ENCODE measurements around the gene TBC1D22B. TPM values are rescaled to one million over a fixed set of nuclear protein-coding genes. Genes with fewer than 3 reads are reported as not detected.
"Not testable (repeated sequence)": the region's sequence is repeated elsewhere in the genome, so short reads cannot be mapped to it uniquely, and the experiment has no call there.

TBC1D22B gene
- total and polyA plus RNA-seq, 5 donors from 2014 or later: 8.2 to 13.3 (median 9.1) TPM

- H3K4me3 ChIP-seq (ENCODE audit: low read depth, low read length); H3K9me3 ChIP-seq (ENCODE audit: control insufficient read depth in 2 of 2, low read length in 2 of 2); H3K27ac ChIP-seq (ENCODE audit: insufficient read depth, low read length, poor library complexity, severe bottlenecking); H3K27ac Mint-ChIP-seq; H3K9me3 Mint-ChIP-seq; DNase-seq; H3K4me1 Mint-ChIP-seq; H3K27me3 ChIP-seq (ENCODE audit: control insufficient read depth, insufficient read depth, low read length); H3K4me1 ChIP-seq (ENCODE audit: control insufficient read depth, insufficient read depth, low read length, poor library complexity, severe bottlenecking); H3K4me3 Mint-ChIP-seq; H3K36me3 Mint-ChIP-seq; ATAC-seq (ENCODE audit: low read depth in 2 of 2); H3K36me3 ChIP-seq (ENCODE audit: control insufficient read depth, insufficient read depth, low read length): not testable (repeated sequence)
- H3K27me3 Mint-ChIP-seq: peaks cover 16% of the 10 kb centered on the region
Measured at GRCh38 chr6:37345804-37346203, 88.2 kb downstream of the TBC1D22B start.

GRCh38 chr6:37347177-37347576 is 89.6 kb downstream of the TBC1D22B start:
- Mint-ChIP-seq H3K4me1 (no peaks in the 10 kb centered on the region), H3K27ac (no peak overlapping the region), H3K27me3 (peaks cover 16% of the 10 kb centered on the region), H3K4me3 (no peak overlapping the region), H3K36me3 (no peaks in the 10 kb centered on the region), H3K9me3 (no peaks in the 10 kb centered on the region)
- Histone ChIP-seq H3K9me3 (ENCODE audit: control insufficient read depth in 2 of 2, low read length in 2 of 2) (no peaks in the 10 kb centered on the region), H3K4me3 (ENCODE audit: low read depth, low read length) (no peak overlapping the region), H3K27ac (ENCODE audit: insufficient read depth, low read length, poor library complexity, severe bottlenecking) (no peak overlapping the region), H3K36me3 (ENCODE audit: control insufficient read depth, insufficient read depth, low read length) (no peaks in the 10 kb centered on the region), H3K4me1 (ENCODE audit: control insufficient read depth, insufficient read depth, low read length, poor library complexity, severe bottlenecking) (no peaks in the 10 kb centered on the region), H3K27me3 (ENCODE audit: control insufficient read depth, insufficient read depth, low read length) (peaks cover 6% of the 10 kb centered on the region)
- no peak for ATAC-seq (ENCODE audit: low read depth in 2 of 2)
- no peak for DNase-seq

GRCh38 chr6:37347670-37348111 is 90.1 kb downstream of the TBC1D22B start:
- H3K27me3 ChIP-seq (ENCODE audit: control insufficient read depth, insufficient read depth, low read length): peaks cover 6% of the 10 kb centered on the region
- H3K9me3 Mint-ChIP-seq: no peaks in the 10 kb centered on the region
- no peak overlapping the region for H3K27ac ChIP-seq (ENCODE audit: insufficient read depth, low read length, poor library complexity, severe bottlenecking)
- H3K27ac Mint-ChIP-seq: no peak overlapping the region
- peaks cover 19% of the 10 kb centered on the region for H3K27me3 Mint-ChIP-seq
- H3K9me3 ChIP-seq (ENCODE audit: control insufficient read depth in 2 of 2, low read length in 2 of 2): no peaks in the 10 kb centered on the region
- no peaks in the 10 kb centered on the region for H3K36me3 Mint-ChIP-seq
- no peaks in the 10 kb centered on the region for H3K4me1 ChIP-seq (ENCODE audit: control insufficient read depth, insufficient read depth, low read length, poor library complexity, severe bottlenecking)
- no peak for DNase-seq
- H3K4me1 Mint-ChIP-seq: no peaks in the 10 kb centered on the region
- no peak overlapping the region for H3K4me3 Mint-ChIP-seq
- ATAC-seq (ENCODE audit: low read depth in 2 of 2): no peak
- no peaks in the 10 kb centered on the region for H3K36me3 ChIP-seq (ENCODE audit: control insufficient read depth, insufficient read depth, low read length)
- H3K4me3 ChIP-seq (ENCODE audit: low read depth, low read length): no peak overlapping the region

- Histone ChIP-seq H3K4me1 (ENCODE audit: control insufficient read depth, insufficient read depth, low read length, poor library complexity, severe bottlenecking) (peaks cover 14% of the 10 kb centered on the region), H3K27ac (ENCODE audit: insufficient read depth, low read length, poor library complexity, severe bottlenecking) (no peak overlapping the region), H3K27me3 (ENCODE audit: control insufficient read depth, insufficient read depth, low read length) (no peaks in the 10 kb centered on the region), H3K4me3 (ENCODE audit: low read depth, low read length) (no peak overlapping the region), H3K9me3 (ENCODE audit: control insufficient read depth in 2 of 2, low read length in 2 of 2) (no peaks in the 10 kb centered on the region), H3K36me3 (ENCODE audit: control insufficient read depth, insufficient read depth, low read length) (no peaks in the 10 kb centered on the region)
- ATAC-seq (ENCODE audit: low read depth in 2 of 2) (no peak), DNase-seq (no peak)
- H3K4me3 Mint-ChIP-seq: peak overlapping the region in 1 of 4 donors; percentile 70
- peaks cover 8 to 22% (median 18%) of the 10 kb centered on the region in 4 donors for H3K4me1 Mint-ChIP-seq
- H3K9me3 Mint-ChIP-seq: no peaks in the 10 kb centered on the region
- H3K36me3 Mint-ChIP-seq: no peaks in the 10 kb centered on the region
- peaks cover 28% of the 10 kb centered on the region for H3K27me3 Mint-ChIP-seq
- no peak overlapping the region for H3K27ac Mint-ChIP-seq
Measured at GRCh38 chr6:37351027-37351426, 93.5 kb downstream of the TBC1D22B start.

GRCh38 chr6:37352384-37352783 is 94.8 kb downstream of the TBC1D22B start:
- H3K27ac Mint-ChIP-seq: no peak overlapping the region
- H3K4me3 Mint-ChIP-seq: peak overlapping the region in 3 of 4 donors; percentile 56 to 96 (median 81)
- no peak overlapping the region for H3K27ac ChIP-seq (ENCODE audit: insufficient read depth, low read length, poor library complexity, severe bottlenecking)
- H3K27me3 Mint-ChIP-seq: peaks cover 20% of the 10 kb centered on the region
- no peak overlapping the region for H3K4me3 ChIP-seq (ENCODE audit: low read depth, low read length)
- H3K36me3 Mint-ChIP-seq: no peaks in the 10 kb centered on the region
- peaks cover 14% of the 10 kb centered on the region for H3K4me1 ChIP-seq (ENCODE audit: control insufficient read depth, insufficient read depth, low read length, poor library complexity, severe bottlenecking)
- H3K9me3 Mint-ChIP-seq: no peaks in the 10 kb centered on the region
- H3K36me3 ChIP-seq (ENCODE audit: control insufficient read depth, insufficient read depth, low read length): no peaks in the 10 kb centered on the region
- H3K27me3 ChIP-seq (ENCODE audit: control insufficient read depth, insufficient read depth, low read length): no peaks in the 10 kb centered on the region
- no peaks in the 10 kb centered on the region for H3K9me3 ChIP-seq (ENCODE audit: control insufficient read depth in 2 of 2, low read length in 2 of 2)
- no peak for ATAC-seq (ENCODE audit: low read depth in 2 of 2)
- no peak for DNase-seq
- peaks cover 8 to 35% (median 25%) of the 10 kb centered on the region in 4 donors for H3K4me1 Mint-ChIP-seq

GRCh38 chr6:37353761-37354525 is 96.4 kb downstream of the TBC1D22B start, which contains the start of gene RNF8:
Gene RNF8, plus strand, starts transcription at chr6:37353983. Its CDS starts 182 bp downstream, at chr6:37354165.
- peak; percentile 89 to 94 for ATAC-seq (ENCODE audit: low read depth in 2 of 2)
- peak within 1 kb of the TSS; percentile 53 for H3K27ac ChIP-seq (ENCODE audit: insufficient read depth, low read length, poor library complexity, severe bottlenecking)
- H3K36me3 ChIP-seq (ENCODE audit: control insufficient read depth, insufficient read depth, low read length): no peaks in the 10 kb centered on the region
- Mint-ChIP-seq H3K27ac (peak within 1 kb of the TSS; percentile 88 to 94 (median 88)), H3K4me1 (peaks cover 14 to 43% (median 36%) of the 10 kb centered on the region in 4 donors), H3K27me3 (peaks cover 13% of the 10 kb centered on the region), H3K4me3 (peak within 1 kb of the TSS; percentile 96 to 98 (median 97)), H3K36me3 (no peaks in the 10 kb centered on the region), H3K9me3 (no peaks in the 10 kb centered on the region)
- peak within 1 kb of the TSS; percentile 78 for H3K4me3 ChIP-seq (ENCODE audit: low read depth, low read length)
- H3K4me1 ChIP-seq (ENCODE audit: control insufficient read depth, insufficient read depth, low read length, poor library complexity, severe bottlenecking): peaks cover 14% of the 10 kb centered on the region
- peak; percentile 78 to 90 (median 82) for DNase-seq
- H3K9me3 ChIP-seq (ENCODE audit: control insufficient read depth in 2 of 2, low read length in 2 of 2): no peaks in the 10 kb centered on the region
- H3K27me3 ChIP-seq (ENCODE audit: control insufficient read depth, insufficient read depth, low read length): no peaks in the 10 kb centered on the region

- Histone ChIP-seq H3K4me3 (ENCODE audit: low read depth, low read length) (peak overlapping the region; percentile 78), H3K36me3 (ENCODE audit: control insufficient read depth, insufficient read depth, low read length) (no peaks in the 10 kb centered on the region), H3K4me1 (ENCODE audit: control insufficient read depth, insufficient read depth, low read length, poor library complexity, severe bottlenecking) (peaks cover 14% of the 10 kb centered on the region), H3K27ac (ENCODE audit: insufficient read depth, low read length, poor library complexity, severe bottlenecking) (no peak overlapping the region), H3K27me3 (ENCODE audit: control insufficient read depth, insufficient read depth, low read length) (no peaks in the 10 kb centered on the region), H3K9me3 (ENCODE audit: control insufficient read depth in 2 of 2, low read length in 2 of 2) (no peaks in the 10 kb centered on the region)
- Mint-ChIP-seq H3K4me3 (peak overlapping the region; percentile 96 to 98 (median 97)), H3K9me3 (no peaks in the 10 kb centered on the region), H3K36me3 (peaks cover 3% of the 10 kb centered on the region), H3K27ac (peak overlapping the region in 2 of 3 donors; percentile 88 to 94), H3K27me3 (peaks cover 13% of the 10 kb centered on the region), H3K4me1 (peaks cover 14 to 49% (median 40%) of the 10 kb centered on the region in 4 donors)
- DNase-seq (peak in 1 of 3 donors; percentile 21), ATAC-seq (ENCODE audit: low read depth in 2 of 2) (no peak)
Measured at GRCh38 chr6:37354526-37355384, 97.2 kb downstream of the TBC1D22B start.
